NCI-H460 (cell line): Measurements from ENCODE around the gene PTPN22. TPM values are rescaled to one million over a fixed set of nuclear protein-coding genes. Genes with fewer than 3 reads are reported as not detected.

Experiments used
- DNase-seq: peaks from one replicate; pipeline ENCODE4 v3.0.0-alpha.2; 2016; ENCODE audit warnings: low read depth; ENCODE audit errors: extremely low read depth
- total RNA-seq: library from RNA; depleted of rRNA; stranded (reverse); fragments of >200 nt; shearing (Covaris generic); gene quantifications from 2 replicates; pipeline ENCODE4 v1.2.3, GENCODE V29; 2014; rRNA removed

Gene PTPN22
- total RNA-seq, 1 experiment from 2014 or later, result not detected

DNA sequence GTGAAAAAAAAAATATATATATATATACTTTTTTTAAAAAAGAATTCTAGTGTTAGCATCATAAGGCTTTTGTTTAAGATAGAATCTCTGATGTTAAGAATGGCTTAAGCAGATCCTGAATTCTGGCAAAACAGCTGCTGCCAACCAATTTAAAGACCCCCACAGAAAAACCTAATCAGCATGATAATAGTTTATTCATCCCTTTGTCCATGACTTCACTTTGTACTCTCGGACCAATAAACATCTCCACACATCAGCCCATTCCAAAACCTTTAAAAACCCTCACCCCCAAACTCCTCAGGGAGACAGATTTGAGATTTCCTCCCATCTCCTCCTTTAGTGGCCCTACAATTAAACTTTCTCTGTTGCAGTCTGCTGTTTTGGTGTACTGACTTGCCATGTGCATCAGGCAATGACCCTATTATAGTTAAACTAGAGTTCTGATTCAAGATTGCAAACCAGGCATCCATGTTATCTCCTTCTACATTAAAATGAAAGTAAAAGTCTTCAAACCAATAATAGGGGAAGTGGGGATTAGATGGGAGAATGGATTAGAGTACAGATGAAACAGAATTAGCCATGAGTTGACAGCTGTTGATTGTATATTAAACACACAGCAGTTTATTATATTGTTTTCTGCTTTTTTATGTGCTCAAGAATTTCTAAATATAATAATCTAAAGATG, 102.5 kb downstream of the PTPN22 start:
- no peak for DNase-seq

DNA sequence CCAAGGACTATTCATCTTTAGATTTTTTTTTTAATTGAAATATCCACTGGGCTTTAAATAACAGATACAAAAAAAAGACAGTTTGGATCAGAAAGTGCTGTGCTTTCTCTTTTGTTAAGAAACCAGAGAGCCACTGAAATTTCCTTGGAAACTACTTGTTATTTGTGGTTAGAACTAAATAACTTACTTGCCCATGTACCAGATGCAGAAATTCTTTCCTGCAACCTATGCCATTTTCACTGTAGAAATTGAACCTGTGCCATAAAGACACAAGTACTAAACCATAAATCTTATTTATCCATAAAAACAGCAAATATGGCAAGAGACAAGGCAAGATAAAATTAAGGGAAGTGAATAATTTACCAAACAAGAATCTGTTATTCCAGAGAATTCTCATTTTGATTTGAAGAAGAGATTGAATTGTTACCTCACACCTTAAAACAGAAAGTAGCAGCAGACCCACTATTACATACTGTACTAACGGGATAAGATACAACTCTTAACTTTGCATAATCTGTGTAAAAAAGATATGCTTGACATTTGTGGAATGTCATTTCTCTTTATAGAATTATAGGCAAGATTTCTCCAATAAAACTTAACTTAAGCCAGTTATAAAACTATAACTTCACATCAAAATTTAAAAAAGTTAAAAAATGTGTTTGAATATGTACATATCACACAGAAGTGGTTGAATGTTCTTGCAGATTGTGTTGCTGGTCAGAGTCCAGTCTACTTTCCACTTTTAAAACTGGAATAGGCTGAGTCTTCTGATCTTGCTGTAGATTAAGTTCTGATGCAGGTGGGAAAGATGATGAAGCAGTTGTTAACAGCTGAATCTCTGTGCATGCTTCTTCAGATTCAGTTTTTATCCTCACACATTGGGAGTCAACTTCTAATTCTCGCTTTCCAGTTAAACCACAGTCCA, 105.9 kb downstream of the PTPN22 start:
- DNase-seq, result no peak

Other genes with a start within 250 kb of the PTPN22 start
- gene PHTF1, start 112.2 kb downstream of the PTPN22 start, total RNA-seq, result 9.6 and 11.5 TPM in 2 replicates
- gene RSBN1, start 59.2 kb downstream of the PTPN22 start, total RNA-seq, result 6.0 and 7.1 TPM in 2 replicates
- gene BCL2L15, start 15.9 kb upstream of the PTPN22 start, total RNA-seq, result 0.02 and 0.17 TPM in 2 replicates
- gene AP4B1, start 33.1 kb upstream of the PTPN22 start, total RNA-seq, result 9.4 and 11.9 TPM in 2 replicates
- 5.4 and 6.2 TPM in 2 replicates for gene DCLRE1B, start 33.6 kb upstream of the PTPN22 start, total RNA-seq
- 15.6 and 16.9 TPM in 2 replicates for gene HIPK1, start 57.6 kb upstream of the PTPN22 start, total RNA-seq
- 0.40 and 0.45 TPM in 2 replicates for gene OLFML3, start 107.8 kb upstream of the PTPN22 start, total RNA-seq